GM18861 (cell line): ENCODE measurements around the gene PKNOX2.

Source experiments
- ATAC-seq: cut with Tn5 transposase; IDR thresholded peaks from one replicate; pipeline ENCODE4 v1.9.1; 2021; ENCODE audit not compliant: unreplicated experiment

Gene PKNOX2

DNA sequence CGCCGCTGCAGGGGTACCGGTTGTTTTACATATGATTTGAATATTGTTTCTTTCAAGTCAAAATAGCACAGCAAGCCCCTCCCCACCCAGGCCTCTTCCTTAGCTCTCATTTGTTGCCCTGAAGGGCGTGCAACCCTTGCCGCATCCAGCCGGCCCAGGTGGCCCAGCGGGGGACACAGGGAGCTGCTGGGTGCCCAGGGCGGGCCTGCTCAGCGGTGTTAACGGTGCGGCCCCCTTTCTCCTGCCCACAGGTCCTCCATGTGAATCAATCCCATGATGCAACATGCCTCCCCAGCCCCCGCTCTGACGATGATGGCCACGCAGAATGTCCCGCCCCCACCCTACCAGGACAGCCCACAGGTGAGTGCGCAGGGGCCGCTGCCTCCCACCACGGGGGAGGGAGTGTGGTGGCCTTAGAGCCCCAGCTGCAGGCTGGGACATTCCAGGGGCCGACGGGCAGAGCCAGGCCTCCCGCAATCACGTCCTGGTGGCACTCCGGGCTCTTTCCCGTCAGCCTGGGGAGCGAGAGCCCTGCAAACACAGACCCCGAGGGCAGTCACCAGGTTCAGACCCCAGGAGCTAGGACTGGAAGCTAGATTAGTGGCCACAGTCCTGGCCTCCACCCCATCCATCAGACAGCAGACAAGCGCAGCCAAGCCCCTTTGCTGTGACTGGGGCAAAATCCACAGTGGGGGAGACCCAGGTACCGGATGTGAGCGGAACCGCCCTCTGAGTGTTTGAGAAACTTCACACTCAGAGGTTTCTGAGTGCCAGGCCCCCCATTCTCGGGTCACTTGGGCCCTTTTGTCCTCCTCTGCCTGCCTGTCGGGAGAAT lies 186.7 kb downstream of the PKNOX2 start:
- no peak for ATAC-seq

DNA sequence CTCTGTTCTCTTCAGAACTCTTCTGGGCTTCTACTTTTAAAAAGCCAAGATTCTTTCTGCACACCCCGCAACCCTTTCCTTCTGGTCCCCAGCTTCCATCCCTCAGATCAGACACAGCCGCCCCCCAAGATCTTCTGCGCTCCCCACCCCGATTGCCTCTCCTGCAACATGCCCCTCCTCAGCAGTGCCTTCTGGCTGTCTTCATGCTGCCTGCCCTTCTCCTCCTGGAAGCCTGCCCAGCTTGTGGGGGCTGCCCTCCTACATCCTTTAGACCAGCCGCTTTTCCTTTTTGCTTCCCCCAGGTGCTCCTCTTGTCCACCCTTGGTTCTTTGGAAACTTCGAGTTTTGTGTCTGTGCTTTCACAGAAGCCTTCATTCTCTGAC lies 187.3 kb downstream of the PKNOX2 start:
- no peak for ATAC-seq

DNA sequence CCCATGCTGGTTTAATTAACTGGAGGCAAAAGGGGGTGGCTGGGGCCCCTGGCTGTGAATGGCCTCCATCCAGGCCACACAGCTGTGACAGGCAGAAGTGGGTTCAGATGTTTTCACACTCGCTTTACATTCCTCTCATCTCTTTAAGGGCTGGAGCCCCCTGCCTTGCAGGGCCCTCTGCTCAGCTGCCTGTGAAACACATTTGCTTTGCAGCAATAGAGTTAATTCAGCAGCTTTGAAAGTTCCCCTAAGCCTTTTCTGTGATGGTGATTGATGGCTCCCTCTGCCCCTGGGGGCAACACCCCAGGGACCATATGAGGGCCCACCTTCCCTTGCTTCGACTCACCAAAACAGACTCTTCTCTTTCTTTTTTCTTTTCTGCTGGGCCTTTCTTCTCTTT lies 192.2 kb downstream of the PKNOX2 start:
- ATAC-seq = no peak

DNA sequence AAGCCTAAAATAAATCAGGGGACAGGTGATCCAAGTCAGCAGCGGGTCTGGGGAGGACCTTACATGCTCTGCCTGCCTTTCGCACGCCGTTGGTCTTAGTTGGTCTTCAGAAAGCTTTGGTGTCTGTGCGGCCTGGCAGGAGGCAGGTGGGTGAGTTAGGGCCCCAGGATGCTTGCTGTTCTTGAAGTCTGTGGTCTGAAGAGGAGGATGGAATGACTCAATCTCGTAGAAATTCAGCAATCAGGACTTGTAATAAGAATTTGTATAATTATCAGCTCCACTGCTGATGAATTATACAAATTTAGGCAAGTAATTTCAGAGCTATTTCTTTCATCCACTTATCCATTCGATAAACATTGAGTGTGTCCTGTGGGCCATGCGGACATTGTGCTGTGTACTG lies 193.0 kb downstream of the PKNOX2 start:
- peak; percentile 45 for ATAC-seq

DNA sequence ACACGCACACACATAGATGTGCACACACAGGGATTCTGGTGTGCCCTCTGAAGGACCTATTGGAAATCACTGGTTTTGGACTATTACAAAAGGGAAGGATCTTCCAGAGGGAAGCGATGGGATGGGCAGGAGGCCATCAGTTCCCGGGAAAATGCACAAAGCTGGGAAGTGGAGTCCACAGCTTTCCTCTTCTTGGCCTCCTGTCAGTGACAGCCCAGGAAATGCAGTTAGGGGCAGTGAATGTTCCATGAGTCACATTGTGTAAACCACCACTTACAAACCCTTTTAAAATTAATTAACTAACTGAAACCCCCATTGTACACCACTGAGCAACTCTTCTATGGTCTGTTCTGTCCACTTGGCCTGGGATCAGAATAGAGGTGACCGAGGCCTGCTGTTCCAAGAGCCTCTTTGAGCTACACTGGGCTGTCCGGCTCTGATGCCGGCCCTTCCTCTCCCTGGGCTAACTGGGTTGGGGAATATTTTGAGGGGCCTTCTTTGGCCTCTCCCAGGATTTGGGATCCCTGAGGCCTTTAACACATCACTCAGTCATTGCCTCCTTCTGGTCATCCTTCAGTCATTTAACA lies 193.8 kb downstream of the PKNOX2 start:
- ATAC-seq = no peak

DNA sequence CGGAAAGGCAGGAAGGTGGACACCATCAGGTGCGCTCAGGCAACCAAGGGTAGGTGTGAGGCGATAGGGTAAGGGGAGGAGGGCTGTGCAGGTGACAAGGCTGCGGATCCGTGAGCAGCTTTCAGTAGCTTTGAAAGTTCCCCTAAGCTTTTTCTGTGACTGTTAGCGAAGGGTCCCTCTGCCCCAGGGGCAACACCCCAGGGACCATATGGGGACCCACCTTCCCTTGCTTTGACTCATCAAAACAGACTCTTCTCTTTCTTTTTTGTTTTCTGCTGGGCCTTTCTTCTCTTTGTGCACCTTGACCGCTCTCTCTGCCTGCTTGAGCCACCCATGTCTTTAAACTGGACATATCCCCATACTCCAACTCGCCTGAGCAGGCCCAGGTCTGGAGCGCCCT lies 194.6 kb downstream of the PKNOX2 start:
- no peak for ATAC-seq

DNA sequence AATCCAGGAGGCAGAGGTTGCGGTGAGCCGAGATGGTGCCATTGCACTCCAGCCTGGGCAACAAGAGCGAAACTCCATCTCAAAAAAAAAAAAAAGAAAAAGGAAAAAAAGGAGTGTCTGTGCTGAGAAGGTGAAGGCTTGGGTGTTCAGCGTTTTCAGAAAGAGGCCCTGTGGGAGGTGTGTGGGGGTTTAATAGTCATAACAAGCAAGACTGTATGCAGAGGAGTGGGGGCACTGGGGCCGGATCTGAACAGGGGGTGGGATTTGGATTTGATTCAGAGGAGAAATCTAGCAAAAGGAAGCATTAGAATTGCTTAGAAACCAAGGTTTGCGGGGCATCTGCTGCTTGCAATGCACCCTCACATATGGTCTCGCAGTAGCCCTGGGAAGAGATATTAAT lies 195.5 kb downstream of the PKNOX2 start:
- ATAC-seq = no peak

DNA sequence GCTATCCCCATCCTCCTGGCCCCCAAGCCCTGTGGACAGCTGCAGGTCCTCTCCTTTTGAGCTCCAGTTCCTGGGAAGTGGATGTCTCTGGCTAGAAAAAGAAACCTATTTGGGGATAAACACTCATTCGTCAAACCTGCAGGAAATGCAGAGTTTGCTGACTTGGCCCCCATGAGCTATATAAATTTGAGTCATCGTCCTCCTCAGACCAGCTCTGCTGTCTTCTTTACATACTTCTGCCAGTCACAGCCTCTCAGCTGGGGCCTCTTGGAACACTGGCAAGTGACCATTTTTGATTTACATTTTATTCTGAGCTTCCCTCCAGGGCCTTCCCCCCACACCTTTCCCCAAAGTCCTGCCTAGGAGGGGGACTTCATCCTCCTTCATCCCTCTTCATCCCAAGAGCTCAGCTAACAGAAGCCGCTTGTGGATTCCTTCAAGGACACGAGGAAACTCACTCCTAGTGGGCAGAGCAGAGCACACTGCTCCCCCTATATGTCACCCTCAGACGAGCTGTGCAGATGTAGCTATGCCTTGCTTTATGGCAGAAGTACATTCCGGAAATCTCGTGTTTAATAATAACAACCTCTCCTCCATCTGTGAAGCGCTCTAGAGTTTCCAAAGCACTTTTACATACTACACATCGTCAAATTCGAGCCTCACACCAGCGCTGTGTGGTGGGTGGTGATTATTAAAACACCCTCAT lies 199.7 kb downstream of the PKNOX2 start:
- no peak for ATAC-seq

DNA sequence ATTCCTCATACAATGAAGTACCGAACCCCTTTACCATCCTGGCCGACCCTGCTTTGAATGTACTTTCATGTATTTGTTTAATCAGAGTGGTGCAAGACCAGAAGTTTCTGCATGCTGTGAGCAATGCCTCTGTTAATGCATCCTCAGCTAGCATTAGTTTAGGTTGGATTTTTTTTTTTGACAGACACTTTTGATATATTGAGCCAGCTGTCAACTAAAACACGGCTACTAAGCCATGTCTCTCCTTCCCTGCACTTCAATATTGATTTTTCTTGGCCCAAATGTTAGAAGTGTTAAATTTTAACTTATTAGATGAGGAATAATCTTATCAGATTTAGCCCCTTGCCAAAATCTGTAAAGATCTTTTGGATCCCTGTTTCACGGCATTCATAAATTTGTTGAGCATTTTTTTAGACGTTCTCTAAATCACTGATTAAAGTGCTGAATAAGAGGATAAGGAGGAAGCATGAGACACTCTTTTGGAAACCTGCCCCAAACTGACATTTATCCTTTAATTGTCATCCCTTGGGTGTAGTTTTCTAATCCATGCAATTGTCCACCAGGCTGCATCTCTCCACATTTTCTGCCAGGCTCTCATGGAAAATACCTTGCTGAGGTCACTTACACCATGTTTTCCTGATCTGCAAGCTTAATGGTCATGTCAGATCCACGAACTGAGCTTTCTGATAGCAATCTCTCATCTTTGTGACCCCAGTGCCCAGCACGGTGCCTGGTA lies 200.8 kb downstream of the PKNOX2 start:
- no peak for ATAC-seq

DNA sequence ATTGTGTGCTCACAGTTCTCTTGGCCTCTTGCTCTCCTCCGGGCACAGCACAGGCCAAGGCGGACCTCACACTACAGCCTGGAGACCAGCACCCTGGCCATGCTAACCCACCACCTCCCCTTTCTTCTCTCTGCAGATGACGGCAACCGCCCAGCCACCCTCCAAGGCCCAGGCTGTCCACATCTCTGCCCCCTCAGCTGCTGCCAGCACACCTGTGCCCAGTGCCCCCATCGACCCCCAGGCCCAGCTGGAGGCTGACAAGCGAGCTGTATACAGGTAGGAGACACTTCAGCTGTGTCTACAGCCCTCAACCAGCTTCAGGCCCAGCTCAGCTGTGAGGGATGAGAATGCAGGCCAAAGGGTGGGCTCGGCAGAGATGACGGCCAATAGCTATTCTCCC lies 203.2 kb downstream of the PKNOX2 start:
- ATAC-seq = no peak

DNA sequence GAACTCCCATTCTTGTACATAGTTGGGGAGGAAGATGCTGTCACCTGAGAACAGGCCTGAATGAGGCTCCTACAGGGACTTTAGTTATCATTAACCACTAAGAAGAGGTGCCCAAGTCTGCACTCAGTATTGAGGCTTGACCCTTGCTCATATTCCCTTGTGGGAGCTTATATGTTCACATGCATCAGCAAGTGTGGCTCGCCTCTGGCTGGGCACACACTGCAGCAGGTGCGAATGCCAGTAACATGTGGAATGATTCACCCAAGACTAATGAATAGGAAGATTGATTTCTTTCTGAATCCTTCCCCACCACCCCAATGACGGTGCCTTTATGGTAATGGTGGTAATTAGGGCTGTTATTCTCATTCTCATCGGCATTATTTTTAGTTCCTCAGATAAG lies 204.2 kb downstream of the PKNOX2 start:
- no peak for ATAC-seq

DNA sequence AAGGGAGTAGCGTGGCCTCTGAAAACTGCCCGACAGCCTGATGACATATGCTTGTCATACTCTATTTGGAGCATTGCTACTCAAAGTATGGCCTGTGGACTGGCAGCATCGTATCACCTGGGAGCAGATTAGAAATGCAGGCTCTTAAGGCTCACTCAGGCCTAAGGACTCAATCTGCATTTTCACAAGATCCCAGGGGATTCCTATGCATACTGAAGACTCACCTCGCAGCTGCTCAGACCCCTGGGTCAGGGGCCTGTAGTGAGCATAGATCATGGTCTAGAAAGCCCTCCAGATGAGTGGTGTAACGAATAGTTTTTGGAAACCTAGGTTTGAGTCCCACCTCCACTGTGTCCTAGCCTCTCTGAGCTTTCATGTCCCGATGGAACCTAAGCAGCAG lies 205.3 kb downstream of the PKNOX2 start:
- ATAC-seq = no peak

DNA sequence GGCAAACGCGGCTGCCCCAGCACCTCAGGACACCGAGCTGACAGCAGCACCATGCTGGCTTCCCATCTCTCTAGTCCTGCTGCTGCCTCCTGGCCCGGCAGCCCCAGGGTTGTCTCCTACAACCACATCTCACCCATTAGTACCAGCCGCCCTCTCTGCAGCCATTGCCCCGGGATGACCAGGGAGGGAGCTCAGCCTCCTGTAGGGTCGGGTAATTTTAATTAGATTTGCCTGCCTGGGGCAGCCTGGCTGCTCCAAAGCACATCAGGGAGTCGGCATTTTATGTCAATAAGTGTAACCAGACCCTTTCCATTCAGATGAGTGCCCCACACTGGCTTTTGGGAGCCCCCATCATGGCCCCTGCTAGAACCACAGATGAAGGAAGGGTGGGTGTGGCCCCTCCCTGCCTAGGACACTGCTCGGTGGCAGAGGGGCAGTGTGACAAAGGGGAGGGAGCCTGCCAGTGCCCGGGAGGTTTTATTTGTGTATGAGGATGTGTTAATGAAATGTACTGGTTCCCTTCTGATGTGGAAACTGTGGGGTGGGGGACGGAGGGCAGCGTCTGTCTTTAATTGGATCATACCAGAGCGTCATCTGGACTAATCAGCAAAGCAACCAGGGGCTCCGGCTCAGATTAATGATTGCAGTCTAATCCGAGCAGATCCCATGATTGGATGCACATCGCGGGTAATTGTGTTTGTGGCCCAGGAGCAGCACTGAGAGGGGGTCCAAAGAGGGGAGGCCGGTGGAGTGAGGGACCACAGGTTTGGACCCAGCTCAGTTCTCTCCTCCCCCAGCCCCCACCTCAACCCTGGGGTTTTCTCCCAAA lies 206.2 kb downstream of the PKNOX2 start:
- ATAC-seq = no peak

DNA sequence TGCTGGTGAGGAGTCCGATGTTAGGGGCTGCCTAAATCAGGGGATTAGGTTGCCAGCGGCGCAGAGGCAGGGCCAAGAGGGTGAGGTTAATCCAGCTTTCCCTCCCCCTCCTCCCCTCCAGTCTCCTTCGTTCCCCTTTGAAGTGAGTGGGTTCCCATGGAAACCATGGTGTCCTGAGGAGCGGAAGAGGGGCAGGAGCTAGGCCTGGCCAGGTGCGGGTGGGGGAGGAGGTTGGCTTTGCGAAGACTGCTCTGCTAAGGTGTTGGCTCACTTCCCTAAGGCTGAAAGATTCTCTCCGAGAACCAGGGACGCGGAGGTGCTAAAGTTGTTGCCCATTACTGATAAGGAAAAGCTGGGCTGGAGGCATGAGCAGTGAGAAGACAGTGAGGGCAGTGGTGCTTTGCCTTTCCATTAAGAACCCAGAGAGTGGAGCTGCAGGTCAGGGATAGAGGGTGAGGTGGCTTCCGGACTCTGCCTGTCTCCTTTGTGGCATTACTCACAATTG lies 206.9 kb downstream of the PKNOX2 start:
- ATAC-seq = no peak

DNA sequence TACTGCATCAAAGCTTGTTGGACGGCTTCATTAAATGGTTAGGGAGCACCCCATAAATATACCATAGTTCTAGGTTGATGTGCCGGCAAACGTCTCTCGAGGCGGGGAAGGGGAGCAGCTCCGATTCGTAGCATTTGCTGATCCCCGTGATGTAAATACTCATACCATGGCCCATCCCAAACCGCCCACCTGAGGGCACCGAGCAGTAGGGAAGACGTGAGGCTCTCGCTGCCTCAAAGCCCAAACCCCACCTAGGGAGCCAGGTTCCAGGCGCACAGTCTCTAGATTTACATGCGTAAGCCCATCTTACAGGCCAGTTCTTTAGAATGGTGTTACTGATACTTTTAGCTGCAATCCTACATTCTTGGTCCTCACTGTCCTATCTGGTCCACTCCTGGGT lies 207.5 kb downstream of the PKNOX2 start:
- no peak for ATAC-seq

DNA sequence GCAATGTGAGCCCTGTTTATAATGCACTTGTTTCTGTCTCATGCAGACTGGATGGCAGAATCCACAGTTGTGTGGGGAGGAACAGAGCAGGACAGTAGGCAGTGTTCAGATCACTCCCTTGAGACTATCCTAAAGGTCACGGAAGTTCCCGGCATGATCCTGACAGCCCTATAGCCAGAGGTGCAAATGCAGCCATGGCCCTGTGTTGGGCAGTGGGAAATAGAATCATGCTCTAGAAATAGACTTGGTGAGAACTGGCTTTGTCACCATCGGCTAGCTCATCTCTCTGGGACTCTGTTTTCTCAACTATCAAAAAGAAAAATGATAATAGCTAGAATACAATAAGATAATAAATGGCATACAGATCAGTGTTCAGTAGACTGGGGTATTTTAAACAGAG lies 208.4 kb downstream of the PKNOX2 start:
- no peak for ATAC-seq

DNA sequence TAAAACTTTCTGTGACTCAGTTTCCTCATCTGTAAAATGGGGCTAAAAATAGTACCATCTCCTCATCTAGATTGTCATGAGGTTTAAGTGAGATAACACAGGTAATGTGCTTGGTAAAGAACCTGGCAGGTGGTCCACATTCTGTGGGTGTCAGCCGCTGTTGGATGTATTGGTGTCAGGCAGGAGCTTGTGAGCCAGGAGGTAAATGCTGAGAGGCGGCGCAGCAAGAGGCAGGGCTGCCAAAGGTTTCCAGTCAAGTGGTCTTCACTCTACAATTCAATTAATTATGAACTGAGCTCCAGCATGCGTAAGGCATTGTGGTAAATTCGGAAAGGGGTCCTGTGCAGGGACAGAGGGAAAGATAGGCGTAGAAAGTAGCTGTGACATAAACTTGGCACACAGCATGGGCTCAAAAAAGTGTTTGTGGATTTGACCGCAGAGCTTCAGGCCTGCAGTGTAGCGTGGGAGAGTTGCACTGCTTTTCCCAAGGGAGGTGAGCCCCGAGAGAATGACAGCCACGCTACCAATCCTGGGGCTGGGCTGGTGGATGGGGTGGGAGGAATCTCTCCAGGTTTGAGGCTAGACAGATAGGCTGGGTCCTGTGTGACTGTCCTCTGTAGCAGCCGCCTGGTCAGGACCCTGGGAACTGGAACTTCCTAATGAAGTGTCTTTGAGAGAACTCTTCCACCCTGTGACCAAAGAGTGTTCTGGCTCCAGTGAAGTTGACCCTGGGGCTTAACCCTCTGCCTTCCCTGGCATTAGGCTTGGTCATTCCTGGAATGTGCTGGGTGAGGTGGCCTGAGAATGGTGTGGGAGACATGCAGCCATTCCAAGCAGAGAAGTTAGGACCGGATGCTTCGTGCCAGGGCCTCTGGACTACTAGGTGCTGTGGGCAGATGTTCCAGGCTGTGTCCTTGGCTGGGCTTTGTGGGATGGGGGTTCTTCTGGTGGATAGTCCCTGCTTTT lies 209.2 kb downstream of the PKNOX2 start:
- ATAC-seq = no peak

DNA sequence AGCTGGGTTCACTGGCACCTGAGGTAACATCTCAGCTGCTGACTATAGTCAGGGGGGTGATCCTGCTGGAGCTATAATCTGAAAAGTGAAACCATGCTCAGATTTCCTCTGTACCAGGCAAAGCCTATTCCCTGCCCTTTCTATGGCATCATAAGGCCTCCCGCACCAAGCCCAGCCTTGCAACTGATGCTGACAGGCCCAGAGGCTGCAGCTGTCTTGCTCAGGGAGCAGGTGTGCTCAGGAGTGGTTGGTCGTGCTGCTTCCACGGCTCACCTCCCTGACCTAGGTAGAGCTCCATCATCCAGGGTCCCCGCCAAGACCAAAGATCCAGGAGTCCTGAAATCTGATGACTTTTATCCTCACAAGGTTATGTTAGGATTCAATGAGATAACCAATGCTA lies 209.8 kb downstream of the PKNOX2 start:
- ATAC-seq = no peak

DNA sequence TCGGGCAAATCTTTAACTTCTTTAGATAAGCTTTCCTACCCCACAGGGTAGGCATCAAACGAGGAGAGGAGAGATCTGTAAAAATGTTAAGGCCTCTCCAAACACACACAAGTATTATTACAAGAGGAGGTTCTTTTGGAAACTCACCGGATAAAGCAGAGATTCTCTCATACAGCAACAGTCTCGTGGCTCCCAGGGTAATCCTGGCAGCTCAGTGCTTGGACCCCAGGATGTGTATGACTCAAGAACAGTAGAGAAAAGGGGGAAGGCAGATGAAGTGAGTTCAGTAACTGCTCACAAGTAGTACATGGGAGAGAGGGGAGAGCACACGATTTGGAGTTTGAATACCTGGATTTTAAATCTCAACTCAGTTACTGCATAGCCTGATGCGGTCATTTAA lies 210.6 kb downstream of the PKNOX2 start:
- ATAC-seq = no peak
